HepG2 (cell line): ENCODE data around the gene IFRD1. TPM values are rescaled to one million over a fixed set of nuclear protein-coding genes. Genes with fewer than 3 reads are reported as not detected.

Source experiments
- AHDC1 ChIP-seq: sonication (generic); formaldehyde crosslinking; IDR thresholded peaks from 2 replicates; pipeline ENCODE4 v1.5.1; 2020; ENCODE audit warnings: mild to moderate bottlenecking, missing genetic modification reagents, borderline replicate concordance
- DRAP1 ChIP-seq: IDR thresholded peaks from 2 replicates; pipeline ENCODE4 v1.6.1; 2016; ENCODE audit warnings: missing genetic modification reagents, missing compliant biosample characterization
- HOXD1 ChIP-seq: sonication (generic); formaldehyde crosslinking; IDR thresholded peaks from 2 replicates; pipeline ENCODE4 v1.5.0; 2020; ENCODE audit warnings: missing genetic modification reagents
- IKZF5 ChIP-seq: IDR thresholded peaks from 2 replicates; pipeline ENCODE4 v1.6.1; 2018; ENCODE audit warnings: missing genetic modification reagents, mild to moderate bottlenecking, missing compliant biosample characterization
- ISL2 ChIP-seq: sonication (generic); formaldehyde crosslinking; IDR thresholded peaks from 2 replicates; pipeline ENCODE4 v1.5.0; 2020; ENCODE audit warnings: missing genetic modification reagents
- KDM2A ChIP-seq: sonication (generic); formaldehyde crosslinking; IDR thresholded peaks from 2 replicates; pipeline ENCODE4 v1.4.0; 2020; ENCODE audit warnings: low read depth, missing genetic modification reagents, borderline replicate concordance
- KLF6 ChIP-seq: IDR thresholded peaks from 2 replicates; pipeline ENCODE4 v1.8.0; 2016; ENCODE audit warnings: missing biosample characterization, missing genetic modification reagents
- MEF2D ChIP-seq: sonication (generic); formaldehyde crosslinking; IDR thresholded peaks from 2 replicates; pipeline ENCODE4 v1.5.1; 2020; ENCODE audit warnings: mild to moderate bottlenecking, missing genetic modification reagents
- MXD4 ChIP-seq: IDR thresholded peaks from 2 replicates; pipeline ENCODE4 v1.6.1; 2016; ENCODE audit warnings: mild to moderate bottlenecking, missing biosample characterization, missing genetic modification reagents
- NFE2 ChIP-seq: sonication (generic); formaldehyde crosslinking; IDR thresholded peaks from 2 replicates; pipeline ENCODE4 v1.4.0; 2020; ENCODE audit warnings: missing genetic modification reagents
- NFIC ChIP-seq: IDR thresholded peaks from 2 replicates; pipeline ENCODE4 v1.6.1; 2012; ENCODE audit warnings: mild to moderate bottlenecking, low read length, inconsistent platforms
- NONO ChIP-seq, 2 experiments: fragments of 450-650 bp in 1 of 2; sonication (generic) in 1 of 2; formaldehyde crosslinking in 1 of 2; IDR thresholded peaks in 1 of 2; conservative IDR thresholded peaks in 1 of 2; 2 replicates each; pipeline versions ENCODE4 v1.6.1 to v1.8.0; 2017 to 2022; ENCODE audit warnings: mild to moderate bottlenecking in 1 of 2, missing genetic modification reagents in 1 of 2, moderate library complexity in 1 of 2
- POLR2AphosphoS5 ChIP-seq: IDR thresholded peaks from 2 replicates; pipeline ENCODE4 v1.6.1; 2012; ENCODE audit warnings: low read depth, low read length
- TRIM24 ChIP-seq: sonication (generic); formaldehyde crosslinking; IDR thresholded peaks from 2 replicates; pipeline ENCODE4 v1.8.0; 2022; ENCODE audit warnings: mild to moderate bottlenecking, missing genetic modification reagents
- U2AF1 ChIP-seq: fragments of 200-400 bp; formaldehyde crosslinking; optimal IDR thresholded peaks from 2 replicates; pipeline ENCODE3; 2017; ENCODE audit warnings: mild to moderate bottlenecking, low read depth, low read length
- ZNF230 ChIP-seq: sonication (generic); formaldehyde crosslinking; IDR thresholded peaks from 2 replicates; pipeline ENCODE4 v1.4.0; 2020; ENCODE audit warnings: mild to moderate bottlenecking, missing genetic modification reagents
- ZNF546 ChIP-seq: sonication (generic); formaldehyde crosslinking; conservative IDR thresholded peaks from 2 replicates; pipeline ENCODE4 v1.8.1; 2023; ENCODE audit warnings: mild to moderate bottlenecking, missing genetic modification reagents
- ZNF557 ChIP-seq: sonication (generic); formaldehyde crosslinking; IDR thresholded peaks from 2 replicates; pipeline ENCODE4 v1.4.0; 2020; ENCODE audit warnings: missing genetic modification reagents
- ZNF670 ChIP-seq: sonication (generic); formaldehyde crosslinking; IDR thresholded peaks from 2 replicates; pipeline ENCODE4 v1.8.0; 2022; ENCODE audit warnings: mild to moderate bottlenecking, missing genetic modification reagents, borderline replicate concordance
- ZNF720 ChIP-seq: sonication (generic); formaldehyde crosslinking; IDR thresholded peaks from 2 replicates; pipeline ENCODE4 v1.4.0; 2020; ENCODE audit warnings: missing genetic modification reagents
- ZSCAN20 ChIP-seq: sonication (generic); formaldehyde crosslinking; IDR thresholded peaks from 2 replicates; pipeline ENCODE4 v1.4.0; 2020; ENCODE audit warnings: missing genetic modification reagents, mild to moderate bottlenecking, borderline replicate concordance
- polyA plus RNA-seq, 8 experiments: library from polyadenylated mRNA; depleted of rRNA in 3 of 8; stranded (reverse) in 7 of 8; unstranded in 1 of 8; fragments of >200 nt; fragmentation: Illumina TruSeq in 4 of 8; extraction: Trizol in 4 of 8; gene quantifications; 2 replicates each; pipeline versions ENCODE4 v1.2.1 to v1.2.3, GENCODE V29; 2011 to 2016; ENCODE audit warnings: low read depth in 4 of 8, missing spikeins in 1 of 8, mixed read lengths in 1 of 8; ENCODE audit not compliant: insufficient read depth in 1 of 8
- total RNA-seq, 5 experiments: library from RNA; depleted of rRNA; stranded (reverse); fragments of >200 nt; fragmentation: Illumina TruSeq; extraction: Trizol; gene quantifications; 2 replicates each; pipeline ENCODE4 v1.2.3, GENCODE V29; 2016; ENCODE audit warnings: low read depth in 1 of 5
- TF ChIP-seq, protein P1 (sequence below): sonication (generic); formaldehyde crosslinking; IDR thresholded peaks from 2 replicates; pipeline ENCODE4 v1.5.1; 2020; ENCODE audit warnings: missing genetic modification reagents, mild to moderate bottlenecking, borderline replicate concordance

IFRD1 gene
- total and polyA plus RNA-seq, 2 of the 13 experiments (the other 11 are each of a cell fraction or from before 2014, with no cell fraction given), result 50.9 to 55.5 TPM

- TF ChIP-seq KLF6, result peak; percentile 18; the same call in 1 of the 2 replicates
- TF ChIP-seq NFE2 (CRISPR knock-in tag), result no peak
- TF ChIP-seq MXD4 (CRISPR knock-in tag), result no peak
- TF ChIP-seq TRIM24 (CRISPR knock-in tag), result 0 out of 2 replicates have a peak, but pooled peaks have one; percentile 19
- TF ChIP-seq, protein P1, sequence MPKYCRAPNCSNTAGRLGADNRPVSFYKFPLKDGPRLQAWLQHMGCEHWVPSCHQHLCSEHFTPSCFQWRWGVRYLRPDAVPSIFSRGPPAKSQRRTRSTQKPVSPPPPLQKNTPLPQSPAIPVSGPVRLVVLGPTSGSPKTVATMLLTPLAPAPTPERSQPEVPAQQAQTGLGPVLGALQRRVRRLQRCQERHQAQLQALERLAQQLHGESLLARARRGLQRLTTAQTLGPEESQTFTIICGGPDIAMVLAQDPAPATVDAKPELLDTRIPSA (CRISPR knock-in tag), result no peak
- peak; percentile 53 for TF ChIP-seq MEF2D (CRISPR knock-in tag)
- no peak for TF ChIP-seq NONO (IDR thresholded peaks at IDR 0.05)
- peak; percentile 44; the same call in 1 of the 2 replicates for TF ChIP-seq NONO (CRISPR knock-in tag; conservative IDR thresholded peaks at IDR 0.05)
- TF ChIP-seq HOXD1, result 0 out of 2 replicates have a peak, but pooled peaks have one; percentile 19
- no peak for TF ChIP-seq ZNF720 (CRISPR knock-in tag)
- 0 out of 2 replicates have a peak, but pooled peaks have one; percentile 67 for TF ChIP-seq ZNF557 (CRISPR knock-in tag)
- TF ChIP-seq NFIC, result 0 out of 2 replicates have a peak, but pooled peaks have one; percentile 13
- TF ChIP-seq AHDC1 (CRISPR knock-in tag), result no peak
- TF ChIP-seq ZSCAN20 (CRISPR knock-in tag), result peak; percentile 70; the same call in 1 of the 2 replicates
- peak; percentile 10 for TF ChIP-seq IKZF5 (CRISPR knock-in tag)
- TF ChIP-seq U2AF1, result no peak
- peak; percentile 39 for TF ChIP-seq ISL2 (CRISPR knock-in tag)
- TF ChIP-seq DRAP1 (CRISPR knock-in tag), result peak; percentile 99
- peak; percentile 30; the same call in 1 of the 2 replicates for TF ChIP-seq KDM2A
- TF ChIP-seq ZNF546, result 0 out of 2 replicates have a peak, but pooled peaks have one; percentile 52
- peak; percentile 98 for TF ChIP-seq POLR2AphosphoS5
- TF ChIP-seq ZNF230 (CRISPR knock-in tag), result no peak
- peak; percentile 9; the same call in 1 of the 2 replicates for TF ChIP-seq ZNF670 (CRISPR knock-in tag)
These were observed at the start of gene IFRD1 (continued) for GRCh38 chr7:112449902-112450806.
